GM23338 (cell line): Measurements from ENCODE around the gene AS3MT. TPM values are rescaled to one million over a fixed set of nuclear protein-coding genes. Genes with fewer than 3 reads are reported as not detected.

ENCODE experiments used
- ATAC-seq: fragments of 200-7000 bp; cut with Tn5 transposase; 3 replicates; pipeline ENCODE4 v1.9.1; 2020
- DNase-seq: peaks from one replicate; pipeline ENCODE4 v3.0.0-alpha.2; 2015; ENCODE audit warnings: low spot score
- H2AFZ ChIP-seq: fragments of 200-600 bp; sonication (generic); 2 replicates; pipeline ENCODE4 v1.8.0; 2016; ENCODE audit warnings: antibody characterized with exemption, mild to moderate bottlenecking, moderate library complexity
- H3F3A ChIP-seq: fragments of 200-600 bp; sonication (generic); replicated peaks from 2 replicates; pipeline ENCODE4 v1.8.0; 2017; ENCODE audit warnings: antibody characterized with exemption, mixed run types, low read depth
- H3K27ac ChIP-seq: fragments of 200-600 bp; sonication (generic); 2 replicates; pipeline ENCODE4 v1.6.1; 2016; ENCODE audit warnings: low read depth
- H3K27me3 ChIP-seq: fragments of 200-600 bp; sonication (generic); 2 replicates; pipeline ENCODE4 v1.8.0; 2016; ENCODE audit warnings: mild to moderate bottlenecking, mixed run types, moderate library complexity; ENCODE audit not compliant: insufficient read depth
- H3K36me3 ChIP-seq: fragments of 200-600 bp; sonication (generic); 2 replicates; pipeline ENCODE4 v1.8.0; 2016; ENCODE audit warnings: mild to moderate bottlenecking; ENCODE audit not compliant: insufficient read depth
- H3K4me1 ChIP-seq: fragments of 200-600 bp; sonication (generic); 2 replicates; pipeline ENCODE4 v1.8.0; 2016; ENCODE audit warnings: mild to moderate bottlenecking, moderate library complexity; ENCODE audit not compliant: insufficient read depth
- H3K4me2 ChIP-seq: fragments of 200-600 bp; sonication (generic); 2 replicates; pipeline ENCODE4 v1.7.1; 2017; ENCODE audit warnings: mixed run types
- H3K4me3 ChIP-seq: fragments of 200-600 bp; sonication (generic); 2 replicates; pipeline ENCODE4 v1.6.1; 2016; ENCODE audit warnings: mixed run types
- H3K79me2 ChIP-seq: fragments of 200-600 bp; sonication (generic); replicated peaks from 2 replicates; pipeline ENCODE4 v1.8.0; 2017; ENCODE audit warnings: mild to moderate bottlenecking; ENCODE audit not compliant: insufficient read depth
- H3K9me2 ChIP-seq: fragments of 200-600 bp; sonication (generic); 2 replicates; pipeline ENCODE4 v1.8.0; 2017; ENCODE audit not compliant: insufficient read depth
- H4K20me1 ChIP-seq: fragments of 200-600 bp; sonication (generic); replicated peaks from 2 replicates; pipeline ENCODE4 v1.8.0; 2017; ENCODE audit warnings: mild to moderate bottlenecking; ENCODE audit not compliant: insufficient read depth
- H3K27ac Mint-ChIP-seq: 2 replicates; pipeline ENCODE4 v1.8.0; 2020; ENCODE audit warnings: inconsistent platforms, mild to moderate bottlenecking, moderate library complexity, mixed read lengths
- H3K27me3 Mint-ChIP-seq: 3 replicates; pipeline ENCODE4 v1.8.0; 2022; ENCODE audit warnings: low read depth, mild to moderate bottlenecking, moderate library complexity, mixed read lengths, inconsistent platforms; ENCODE audit not compliant: insufficient read depth, poor library complexity
- H3K36me3 Mint-ChIP-seq: 3 replicates; pipeline ENCODE4 v1.8.0; 2021; ENCODE audit warnings: low read depth, mild to moderate bottlenecking, inconsistent platforms, moderate library complexity, mixed read lengths
- H3K4me1 Mint-ChIP-seq: 3 replicates; pipeline ENCODE4 v1.8.0; 2020; ENCODE audit warnings: mild to moderate bottlenecking, inconsistent platforms, mixed read lengths
- H3K4me3 Mint-ChIP-seq: 3 replicates; pipeline ENCODE4 v1.8.0; 2021; ENCODE audit warnings: moderate library complexity, mild to moderate bottlenecking, inconsistent platforms, mixed read lengths
- H3K9me3 Mint-ChIP-seq: 3 replicates; pipeline ENCODE4 v1.8.0; 2020; ENCODE audit warnings: moderate library complexity, mild to moderate bottlenecking, inconsistent platforms, mixed read lengths
- JUNB ChIP-seq: IDR thresholded peaks from one replicate; pipeline ENCODE4 v1.6.1; 2016; ENCODE audit warnings: antibody characterized with exemption; ENCODE audit not compliant: unreplicated experiment
- ZNF114 ChIP-seq: fragments of 250-450 bp; sonication (Bioruptor Pico); IDR thresholded peaks from 2 replicates; pipeline ENCODE4 v1.5.0; 2020; ENCODE audit warnings: mild to moderate bottlenecking, moderate library complexity
- ZNF331 ChIP-seq: fragments of 250-450 bp; sonication (Bioruptor Pico); IDR thresholded peaks from 2 replicates; pipeline ENCODE4 v1.5.0; 2020; ENCODE audit warnings: low read depth, mild to moderate bottlenecking, moderate library complexity
- polyA plus RNA-seq: library from polyadenylated mRNA; unstranded; fragments of >200 nt; fragmentation: Nextera tagmentation; extraction: Ambion mirVana; gene quantifications from 2 replicates; pipeline ENCODE4 v1.2.1, GENCODE V29; 2016
- total RNA-seq: library from RNA; depleted of rRNA; stranded (reverse); fragments of >200 nt; shearing (Covaris generic); gene quantifications from 2 replicates; pipeline ENCODE4 v1.2.3, GENCODE V29; 2014
- TF ChIP-seq, protein P1 (sequence below): fragments of 250-450 bp; sonication (Bioruptor Pico); IDR thresholded peaks from 2 replicates; pipeline ENCODE4 v1.5.0; 2020; ENCODE audit warnings: mild to moderate bottlenecking, moderate library complexity
- TF ChIP-seq, protein P2 (sequence below), 2 experiments: fragments of 200-600 bp in 1 of 2; sonication (generic) in 1 of 2; conservative IDR thresholded peaks; 2 replicates each; pipeline versions ENCODE4 v1.5.1 to v1.6.1; 2016 to 2017; ENCODE audit warnings: antibody characterized with exemption in 2 of 2, low read depth in 2 of 2, mild to moderate bottlenecking in 2 of 2, moderate library complexity in 1 of 2
- TF ChIP-seq, protein P3 (sequence below): IDR thresholded peaks from 2 replicates; pipeline ENCODE4 v1.6.1; 2016; ENCODE audit warnings: antibody characterized with exemption

The AS3MT gene
- total and polyA plus RNA-seq, 2 experiments from 2014 or later, result 6.3 to 8.8 TPM

GRCh38 chr10:102856758-102857424 lies 12.4 kb upstream of the AS3MT start (continued):
- TF ChIP-seq, protein P1, sequence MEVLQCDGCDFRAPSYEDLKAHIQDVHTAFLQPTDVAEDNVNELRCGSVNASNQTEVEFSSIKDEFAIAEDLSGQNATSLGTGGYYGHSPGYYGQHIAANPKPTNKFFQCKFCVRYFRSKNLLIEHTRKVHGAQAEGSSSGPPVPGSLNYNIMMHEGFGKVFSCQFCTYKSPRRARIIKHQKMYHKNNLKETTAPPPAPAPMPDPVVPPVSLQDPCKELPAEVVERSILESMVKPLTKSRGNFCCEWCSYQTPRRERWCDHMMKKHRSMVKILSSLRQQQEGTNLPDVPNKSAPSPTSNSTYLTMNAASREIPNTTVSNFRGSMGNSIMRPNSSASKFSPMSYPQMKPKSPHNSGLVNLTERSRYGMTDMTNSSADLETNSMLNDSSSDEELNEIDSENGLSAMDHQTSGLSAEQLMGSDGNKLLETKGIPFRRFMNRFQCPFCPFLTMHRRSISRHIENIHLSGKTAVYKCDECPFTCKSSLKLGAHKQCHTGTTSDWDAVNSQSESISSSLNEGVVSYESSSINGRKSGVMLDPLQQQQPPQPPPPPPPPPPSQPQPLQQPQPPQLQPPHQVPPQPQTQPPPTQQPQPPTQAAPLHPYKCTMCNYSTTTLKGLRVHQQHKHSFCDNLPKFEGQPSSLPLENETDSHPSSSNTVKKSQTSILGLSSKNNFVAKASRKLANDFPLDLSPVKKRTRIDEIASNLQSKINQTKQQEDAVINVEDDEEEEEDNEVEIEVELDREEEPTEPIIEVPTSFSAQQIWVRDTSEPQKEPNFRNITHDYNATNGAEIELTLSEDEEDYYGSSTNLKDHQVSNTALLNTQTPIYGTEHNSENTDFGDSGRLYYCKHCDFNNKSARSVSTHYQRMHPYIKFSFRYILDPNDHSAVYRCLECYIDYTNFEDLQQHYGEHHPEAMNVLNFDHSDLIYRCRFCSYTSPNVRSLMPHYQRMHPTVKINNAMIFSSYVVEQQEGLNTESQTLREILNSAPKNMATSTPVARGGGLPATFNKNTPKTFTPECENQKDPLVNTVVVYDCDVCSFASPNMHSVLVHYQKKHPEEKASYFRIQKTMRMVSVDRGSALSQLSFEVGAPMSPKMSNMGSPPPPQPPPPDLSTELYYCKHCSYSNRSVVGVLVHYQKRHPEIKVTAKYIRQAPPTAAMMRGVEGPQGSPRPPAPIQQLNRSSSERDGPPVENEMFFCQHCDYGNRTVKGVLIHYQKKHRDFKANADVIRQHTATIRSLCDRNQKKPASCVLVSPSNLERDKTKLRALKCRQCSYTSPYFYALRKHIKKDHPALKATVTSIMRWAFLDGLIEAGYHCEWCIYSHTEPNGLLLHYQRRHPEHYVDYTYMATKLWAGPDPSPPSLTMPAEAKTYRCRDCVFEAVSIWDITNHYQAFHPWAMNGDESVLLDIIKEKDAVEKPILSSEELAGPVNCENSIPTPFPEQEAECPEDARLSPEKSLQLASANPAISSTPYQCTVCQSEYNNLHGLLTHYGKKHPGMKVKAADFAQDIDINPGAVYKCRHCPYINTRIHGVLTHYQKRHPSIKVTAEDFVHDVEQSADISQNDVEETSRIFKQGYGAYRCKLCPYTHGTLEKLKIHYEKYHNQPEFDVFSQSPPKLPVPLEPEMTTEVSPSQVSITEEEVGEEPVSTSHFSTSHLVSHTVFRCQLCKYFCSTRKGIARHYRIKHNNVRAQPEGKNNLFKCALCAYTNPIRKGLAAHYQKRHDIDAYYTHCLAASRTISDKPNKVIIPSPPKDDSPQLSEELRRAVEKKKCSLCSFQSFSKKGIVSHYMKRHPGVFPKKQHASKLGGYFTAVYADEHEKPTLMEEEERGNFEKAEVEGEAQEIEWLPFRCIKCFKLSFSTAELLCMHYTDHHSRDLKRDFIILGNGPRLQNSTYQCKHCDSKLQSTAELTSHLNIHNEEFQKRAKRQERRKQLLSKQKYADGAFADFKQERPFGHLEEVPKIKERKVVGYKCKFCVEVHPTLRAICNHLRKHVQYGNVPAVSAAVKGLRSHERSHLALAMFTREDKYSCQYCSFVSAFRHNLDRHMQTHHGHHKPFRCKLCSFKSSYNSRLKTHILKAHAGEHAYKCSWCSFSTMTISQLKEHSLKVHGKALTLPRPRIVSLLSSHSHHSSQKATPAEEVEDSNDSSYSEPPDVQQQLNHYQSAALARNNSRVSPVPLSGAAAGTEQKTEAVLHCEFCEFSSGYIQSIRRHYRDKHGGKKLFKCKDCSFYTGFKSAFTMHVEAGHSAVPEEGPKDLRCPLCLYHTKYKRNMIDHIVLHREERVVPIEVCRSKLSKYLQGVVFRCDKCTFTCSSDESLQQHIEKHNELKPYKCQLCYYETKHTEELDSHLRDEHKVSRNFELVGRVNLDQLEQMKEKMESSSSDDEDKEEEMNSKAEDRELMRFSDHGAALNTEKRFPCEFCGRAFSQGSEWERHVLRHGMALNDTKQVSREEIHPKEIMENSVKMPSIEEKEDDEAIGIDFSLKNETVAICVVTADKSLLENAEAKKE (CRISPR knock-in tag), result no peak
- TF ChIP-seq ZNF331 (CRISPR knock-in tag), result no peak

DNA sequence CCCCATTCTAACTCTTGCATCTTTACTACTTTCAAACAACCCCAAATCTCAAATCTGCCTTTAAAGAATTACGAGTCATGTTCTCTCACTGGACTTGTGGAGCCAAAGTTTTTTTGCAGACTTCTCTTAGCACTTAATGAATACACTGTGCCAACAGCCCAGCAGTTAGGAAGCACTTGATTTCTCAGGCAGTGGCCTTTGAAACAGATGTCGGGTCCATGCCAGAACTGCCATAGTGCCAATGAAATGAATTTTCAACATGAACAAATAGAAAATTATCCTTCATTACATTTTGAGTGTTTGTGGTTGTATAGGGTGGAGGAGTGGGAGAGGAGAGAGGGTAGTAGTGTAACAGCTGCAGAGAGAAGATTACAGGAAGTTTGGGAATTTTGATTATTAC lies 9.4 kb upstream of the AS3MT start:
- H3K4me2 ChIP-seq, result no peak overlapping the region
- Mint-ChIP-seq H3K9me3 (no peaks in the 10 kb centered on the region), H3K4me3 (no peak overlapping the region), H3K36me3 (no peaks in the 10 kb centered on the region; the same call in 2 of the 3 replicates), H3K4me1 (peaks cover 13% of the 10 kb centered on the region), H3K27ac (no peak overlapping the region), H3K27me3 (peaks cover 2% of the 10 kb centered on the region)
- no peak overlapping the region for H2AFZ ChIP-seq
- H3K27me3 ChIP-seq, result no peaks in the 10 kb centered on the region
- peaks cover 9% of the 10 kb centered on the region; the same call in 1 of the 2 replicates for H3K4me1 ChIP-seq
- H3K36me3 ChIP-seq, result no peaks in the 10 kb centered on the region
- DNase-seq, result no peak
- TF ChIP-seq ZNF331 (CRISPR knock-in tag), result no peak
- H3K4me3 ChIP-seq, result no peak overlapping the region
- ATAC-seq, result no peak
- H3K9me2 ChIP-seq, result no peaks in the 10 kb centered on the region
- no peaks in the 10 kb centered on the region for H3K79me2 ChIP-seq
- no peak overlapping the region for H3K27ac ChIP-seq
- 0 out of 2 replicates have a peak, but pooled peaks cover 3% of the 10 kb centered on the region for H3F3A ChIP-seq
- no peaks in the 10 kb centered on the region for H4K20me1 ChIP-seq

- Histone ChIP-seq H3K4me2 (no peak overlapping the region), H2AFZ (no peak overlapping the region), H3K4me1 (no peaks in the 10 kb centered on the region), H4K20me1 (no peaks in the 10 kb centered on the region), H3F3A (no peaks in the 10 kb centered on the region), H3K27ac (no peak overlapping the region), H3K4me3 (no peak overlapping the region), H3K27me3 (no peaks in the 10 kb centered on the region), H3K36me3 (no peaks in the 10 kb centered on the region; the same call in 1 of the 2 replicates), H3K9me2 (no peaks in the 10 kb centered on the region), H3K79me2 (no peaks in the 10 kb centered on the region)
- Mint-ChIP-seq H3K4me3 (no peak overlapping the region), H3K27me3 (no peaks in the 10 kb centered on the region), H3K9me3 (no peaks in the 10 kb centered on the region), H3K4me1 (no peaks in the 10 kb centered on the region), H3K36me3 (no peaks in the 10 kb centered on the region; the same call in 2 of the 3 replicates), H3K27ac (no peak overlapping the region)
- TF ChIP-seq, protein P2, sequence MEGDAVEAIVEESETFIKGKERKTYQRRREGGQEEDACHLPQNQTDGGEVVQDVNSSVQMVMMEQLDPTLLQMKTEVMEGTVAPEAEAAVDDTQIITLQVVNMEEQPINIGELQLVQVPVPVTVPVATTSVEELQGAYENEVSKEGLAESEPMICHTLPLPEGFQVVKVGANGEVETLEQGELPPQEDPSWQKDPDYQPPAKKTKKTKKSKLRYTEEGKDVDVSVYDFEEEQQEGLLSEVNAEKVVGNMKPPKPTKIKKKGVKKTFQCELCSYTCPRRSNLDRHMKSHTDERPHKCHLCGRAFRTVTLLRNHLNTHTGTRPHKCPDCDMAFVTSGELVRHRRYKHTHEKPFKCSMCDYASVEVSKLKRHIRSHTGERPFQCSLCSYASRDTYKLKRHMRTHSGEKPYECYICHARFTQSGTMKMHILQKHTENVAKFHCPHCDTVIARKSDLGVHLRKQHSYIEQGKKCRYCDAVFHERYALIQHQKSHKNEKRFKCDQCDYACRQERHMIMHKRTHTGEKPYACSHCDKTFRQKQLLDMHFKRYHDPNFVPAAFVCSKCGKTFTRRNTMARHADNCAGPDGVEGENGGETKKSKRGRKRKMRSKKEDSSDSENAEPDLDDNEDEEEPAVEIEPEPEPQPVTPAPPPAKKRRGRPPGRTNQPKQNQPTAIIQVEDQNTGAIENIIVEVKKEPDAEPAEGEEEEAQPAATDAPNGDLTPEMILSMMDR (conservative IDR thresholded peaks at IDR 0.05; ENCODE audit: low read depth in 2 of 2), result no peak
- no peak for TF ChIP-seq JUNB
- no peak for TF ChIP-seq ZNF114 (CRISPR knock-in tag)
- TF ChIP-seq, protein P3, sequence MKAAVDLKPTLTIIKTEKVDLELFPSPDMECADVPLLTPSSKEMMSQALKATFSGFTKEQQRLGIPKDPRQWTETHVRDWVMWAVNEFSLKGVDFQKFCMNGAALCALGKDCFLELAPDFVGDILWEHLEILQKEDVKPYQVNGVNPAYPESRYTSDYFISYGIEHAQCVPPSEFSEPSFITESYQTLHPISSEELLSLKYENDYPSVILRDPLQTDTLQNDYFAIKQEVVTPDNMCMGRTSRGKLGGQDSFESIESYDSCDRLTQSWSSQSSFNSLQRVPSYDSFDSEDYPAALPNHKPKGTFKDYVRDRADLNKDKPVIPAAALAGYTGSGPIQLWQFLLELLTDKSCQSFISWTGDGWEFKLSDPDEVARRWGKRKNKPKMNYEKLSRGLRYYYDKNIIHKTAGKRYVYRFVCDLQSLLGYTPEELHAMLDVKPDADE, result no peak
- ATAC-seq (no peak), DNase-seq (no peak)
These were observed 5.6 kb upstream of the AS3MT start for GRCh38 chr10:102863660-102864059.
